Measurements from ENCODE around the gene NBEA. TPM values are rescaled to one million over a fixed set of nuclear protein-coding genes. Genes with fewer than 3 reads are reported as not detected.
"Not testable (repeated sequence)": the region's sequence is repeated elsewhere in the genome, so short reads cannot be mapped to it uniquely, and the experiment has no call there.

NBEA gene
- total and polyA plus RNA-seq, 11 donors, result 5.0 to 39.2 (median 23.2) TPM

- DNase-seq (no peak), ATAC-seq (no peak)
- 86 to 93% (median 90%) methylated on average over 2 of the region's 2 CpGs for WGBS, 4 donors
- Histone ChIP-seq H3K36me3 (peaks cover 0 to 13% (median 0%) of the 10 kb centered on the region in 9 donors), H3K27me3 (no peaks in the 10 kb centered on the region), H3K4me1 (no peaks in the 10 kb centered on the region), H3K4me3 (no peak overlapping the region), H3K9me3 (peaks cover 0 to 17% (median 0%) of the 10 kb centered on the region in 12 donors), H3K27ac (no peak overlapping the region)
- intact Hi-C loops (cut with DNase I), result no loop called here
- TF ChIP-seq POLR2A (IDR thresholded peaks at IDR 0.05), result no peak
- TF ChIP-seq CTCF (IDR thresholded peaks at IDR 0.05), result no peak
Measured at GRCh38 chr13:35086667-35087066, 144.6 kb downstream of the NBEA start.

DNA sequence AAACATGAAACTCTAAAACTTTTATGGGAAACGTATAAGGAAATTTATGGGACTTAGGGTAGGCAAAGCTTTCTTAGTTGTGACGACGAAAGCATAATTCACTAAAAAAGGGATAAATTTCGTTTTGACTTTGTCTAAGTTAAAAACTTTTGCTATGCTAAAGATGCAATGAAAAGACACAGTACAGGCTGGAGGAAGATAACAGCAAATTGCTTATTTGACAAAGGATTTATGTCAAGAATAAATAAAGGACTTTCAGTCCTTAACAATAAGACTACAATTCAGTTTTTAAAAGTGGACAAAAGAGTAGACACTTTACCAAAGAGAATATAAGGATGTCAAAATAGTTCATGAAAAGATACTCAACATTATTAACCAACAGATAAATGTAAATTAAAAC lies 150.2 kb downstream of the NBEA start:
- peaks cover 0 to 7% (median 0%) of the 10 kb centered on the region in 12 donors for H3K4me1 ChIP-seq
- WGBS, 4 donors, result 90 to 94% (median 94%) methylated on average over 4 of the region's 4 CpGs
- H3K27ac ChIP-seq, result no peak overlapping the region
- intact Hi-C loops (cut with DNase I), result no loop called here
- H3K27me3 ChIP-seq, result no peaks in the 10 kb centered on the region
- no peak overlapping the region for H3K4me3 ChIP-seq
- DNase-seq, result no peak
- peaks cover 0 to 8% (median 0%) of the 10 kb centered on the region in 12 donors for H3K9me3 ChIP-seq
- no peak for ATAC-seq
- no peaks in the 10 kb centered on the region for H3K36me3 ChIP-seq
- TF ChIP-seq CTCF (IDR thresholded peaks at IDR 0.05) (no peak), POLR2A (IDR thresholded peaks at IDR 0.05) (no peak)

DNA sequence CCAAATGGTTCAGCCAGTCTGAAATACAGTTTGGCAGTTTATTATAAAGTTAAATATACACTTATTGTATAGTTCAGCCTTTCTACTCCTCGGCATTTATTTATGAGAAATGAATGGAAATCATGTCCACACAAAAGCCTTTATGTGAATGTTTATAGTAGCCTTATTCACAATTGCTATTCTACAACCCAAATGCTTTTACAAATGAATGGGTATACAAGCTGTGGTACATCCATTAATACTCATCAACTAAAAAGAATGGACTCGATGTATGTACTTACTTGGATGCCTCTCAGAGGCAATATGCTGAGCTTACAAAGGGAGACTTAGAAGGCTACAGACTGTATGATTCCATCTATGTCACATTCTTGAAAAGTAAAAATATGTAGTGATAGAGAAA lies 150.7 kb downstream of the NBEA start:
- no peak for DNase-seq
- no peak for ATAC-seq
- Histone ChIP-seq H3K27me3 (no peaks in the 10 kb centered on the region), H3K36me3 (no peaks in the 10 kb centered on the region), H3K9me3 (peaks cover 0 to 11% (median 0%) of the 10 kb centered on the region in 12 donors), H3K27ac (no peak overlapping the region), H3K4me3 (no peak overlapping the region), H3K4me1 (peaks cover 0 to 7% (median 0%) of the 10 kb centered on the region in 12 donors)
- WGBS, 4 donors, result 93 to 98% (median 94%) methylated on average over 2 of the region's 2 CpGs
- no peak for TF ChIP-seq CTCF (IDR thresholded peaks at IDR 0.05)
- no peak for TF ChIP-seq POLR2A (IDR thresholded peaks at IDR 0.05)
- intact Hi-C loops (cut with DNase I), result no loop called here

- H3K4me3 ChIP-seq, result no peak overlapping the region
- no peak for TF ChIP-seq CTCF (IDR thresholded peaks at IDR 0.05)
- TF ChIP-seq POLR2A (IDR thresholded peaks at IDR 0.05), result no peak
- H3K27ac ChIP-seq, result no peak overlapping the region
- peaks cover 0 to 5% (median 0%) of the 10 kb centered on the region in 12 donors for H3K9me3 ChIP-seq
- H3K27me3 ChIP-seq, result no peaks in the 10 kb centered on the region
- H3K36me3 ChIP-seq, result no peaks in the 10 kb centered on the region
- H3K4me1 ChIP-seq, result peaks cover 0 to 7% (median 0%) of the 10 kb centered on the region in 12 donors
- DNase-seq (no peak), ATAC-seq (peak in 2 of 4 donors; percentile 44 to 50)
- WGBS, 4 donors, result 67 to 88% (median 78%) methylated on average over 1 of the region's 1 CpG
- intact Hi-C loops (cut with DNase I), result no loop called here
Measured at GRCh38 chr13:35093356-35093755, 151.3 kb downstream of the NBEA start.

GRCh38 chr13:35106771-35107170 lies 164.7 kb downstream of the NBEA start:
- intact Hi-C loops (cut with DNase I); ATAC-seq; DNase-seq; H3K4me1 ChIP-seq; H3K27ac ChIP-seq; H3K36me3 ChIP-seq; H3K27me3 ChIP-seq; H3K9me3 ChIP-seq; H3K4me3 ChIP-seq: not testable (repeated sequence)

Data from heart left ventricle (tissue), 16 donors.